Uterus (tissue), 4 donors: Measurements from ENCODE around the gene CAMK2N1. TPM values are rescaled to one million over a fixed set of nuclear protein-coding genes. Genes with fewer than 3 reads are reported as not detected.

Experiments used
- DNase-seq, 2 donors: peaks; one replicate each; pipeline ENCODE4 v3.0.0-alpha.2; 2019 to 2020
- H3K27ac ChIP-seq, 2 donors: fragments of 200-600 bp; sonication (generic); 1 replicate in 1 of 2; 2 replicates in 1 of 2; pipeline ENCODE4 v1.5.1; 2016 to 2018
- H3K27me3 ChIP-seq, 2 donors: fragments of 200-600 bp; sonication (generic); one replicate each; pipeline ENCODE4 v1.5.1; 2018 to 2019; ENCODE audit warnings: control low read depth in 1 of 2
- H3K36me3 ChIP-seq, 2 donors: fragments of 200-600 bp; sonication (generic); one replicate each; pipeline ENCODE4 v1.5.1; 2019; ENCODE audit warnings: control low read depth in 1 of 2
- H3K4me1 ChIP-seq, 2 donors: fragments of 200-600 bp; sonication (generic); one replicate each; pipeline ENCODE4 v1.5.1; 2018 to 2019; ENCODE audit warnings: control low read depth in 1 of 2
- H3K4me3 ChIP-seq, 2 donors: fragments of 200-600 bp; sonication (generic); 1 replicate in 1 of 2; 2 replicates in 1 of 2; pipeline ENCODE4 v1.5.1; 2018 to 2019; ENCODE audit warnings: mild to moderate bottlenecking in 1 of 2
- H3K9me3 ChIP-seq, 2 donors: fragments of 200-600 bp; sonication (generic); one replicate each; pipeline ENCODE4 v1.5.1; 2019; ENCODE audit warnings: control low read depth in 1 of 2
- CTCF ChIP-seq, 4 experiments: fragments of 200-600 bp in 2 of 4; fragments of 450-650 bp in 2 of 4; sonication (generic) in 2 of 4; IDR thresholded peaks; one replicate each; pipeline ENCODE4 v1.5.1; 2016 to 2019; ENCODE audit warnings: antibody characterized with exemption in 4 of 4, mild to moderate bottlenecking in 2 of 4, moderate library complexity in 1 of 4
- POLR2A ChIP-seq, 2 donors: fragments of 450-650 bp; IDR thresholded peaks; one replicate each; pipeline ENCODE4 v1.6.1; 2016; ENCODE audit warnings: antibody characterized with exemption in 2 of 2, mild to moderate bottlenecking in 1 of 2, moderate library complexity in 1 of 2
- intact Hi-C: fragments of 100-400 bp; cut with DNase I; formaldehyde crosslinking; loops from one replicate; pipeline ENCODE4 v1.15.1; 2023; ENCODE audit warnings: low total_unique reads
- total RNA-seq, 4 donors: library from RNA; depleted of rRNA in 3 of 4; stranded (reverse); fragments of >200 nt in 3 of 4; gene quantifications; one replicate each; pipeline versions ENCODE4 v1.1.0 to v1.2.4, GENCODE V29; 2014 to 2023
- donor health status: DM: yes; HTN: yes; CAD: no.

Gene CAMK2N1
- total RNA-seq, 4 donors from 2014 or later = 12.6 to 37.3 (median 19.4) TPM

- no peaks in the 10 kb centered on the region for H3K4me1 ChIP-seq
- no peaks in the 10 kb centered on the region for H3K9me3 ChIP-seq
- TF ChIP-seq POLR2A (IDR thresholded peaks at IDR 0.05) (no peak), CTCF (IDR thresholded peaks at IDR 0.05) (peak in 1 of 4 experiments; percentile 3)
- H3K27ac ChIP-seq = no peak overlapping the region
- no peaks in the 10 kb centered on the region for H3K36me3 ChIP-seq
- DNase-seq = no peak
- H3K4me3 ChIP-seq = no peak overlapping the region
- no peaks in the 10 kb centered on the region for H3K27me3 ChIP-seq
- intact Hi-C loops = no loop called here
Measured at GRCh38 chr1:20469406-20470076, 16.5 kb downstream of the CAMK2N1 start.

- intact Hi-C loops = no loop called here
- no peak for DNase-seq
- Histone ChIP-seq H3K4me3 (no peak overlapping the region), H3K36me3 (no peaks in the 10 kb centered on the region), H3K4me1 (no peaks in the 10 kb centered on the region), H3K27ac (no peak overlapping the region), H3K9me3 (no peaks in the 10 kb centered on the region), H3K27me3 (no peaks in the 10 kb centered on the region)
- TF ChIP-seq POLR2A (IDR thresholded peaks at IDR 0.05) = no peak
- no peak for TF ChIP-seq CTCF (IDR thresholded peaks at IDR 0.05)
Measured at GRCh38 chr1:20466273-20466672, 19.7 kb downstream of the CAMK2N1 start.

- intact Hi-C loops = no loop called here
- H3K4me3 ChIP-seq = no peak overlapping the region
- TF ChIP-seq CTCF (IDR thresholded peaks at IDR 0.05) (no peak), POLR2A (IDR thresholded peaks at IDR 0.05) (no peak)
- H3K9me3 ChIP-seq = no peaks in the 10 kb centered on the region
- DNase-seq = no peak
- H3K36me3 ChIP-seq = no peaks in the 10 kb centered on the region
- no peak overlapping the region for H3K27ac ChIP-seq
- H3K27me3 ChIP-seq = no peaks in the 10 kb centered on the region
- no peaks in the 10 kb centered on the region for H3K4me1 ChIP-seq
Measured at GRCh38 chr1:20465187-20465586, 20.8 kb downstream of the CAMK2N1 start.

- no peaks in the 10 kb centered on the region for H3K36me3 ChIP-seq
- intact Hi-C loops = no loop called here
- H3K4me1 ChIP-seq = no peaks in the 10 kb centered on the region
- no peaks in the 10 kb centered on the region for H3K27me3 ChIP-seq
- no peak overlapping the region for H3K4me3 ChIP-seq
- H3K27ac ChIP-seq = no peak overlapping the region
- DNase-seq = no peak
- no peaks in the 10 kb centered on the region for H3K9me3 ChIP-seq
- no peak for TF ChIP-seq POLR2A (IDR thresholded peaks at IDR 0.05)
- TF ChIP-seq CTCF (IDR thresholded peaks at IDR 0.05) = no peak
Measured at GRCh38 chr1:20463502-20463901, 22.5 kb downstream of the CAMK2N1 start.

- no peak overlapping the region for H3K27ac ChIP-seq
- no peaks in the 10 kb centered on the region for H3K4me1 ChIP-seq
- intact Hi-C loops = no loop called here
- no peak for TF ChIP-seq CTCF (IDR thresholded peaks at IDR 0.05)
- TF ChIP-seq POLR2A (IDR thresholded peaks at IDR 0.05) = no peak
- DNase-seq = no peak
- no peaks in the 10 kb centered on the region for H3K27me3 ChIP-seq
- H3K4me3 ChIP-seq = no peak overlapping the region
- no peaks in the 10 kb centered on the region for H3K9me3 ChIP-seq
- H3K36me3 ChIP-seq = no peaks in the 10 kb centered on the region
Measured at GRCh38 chr1:20462397-20462796, 23.6 kb downstream of the CAMK2N1 start.
